IgD-negative memory B cell (primary cell): ENCODE measurements around the gene PGM3. TPM values are rescaled to one million over a fixed set of nuclear protein-coding genes. Genes with fewer than 3 reads are reported as not detected.

Experiments
- polyA plus RNA-seq: library from polyadenylated mRNA; unstranded; fragments of 300-500 nt; fragmentation: Illumina TruSeq; gene quantifications from one replicate; pipeline ENCODE4 v1.2.3, GENCODE V29; 2021

Gene PGM3
- polyA plus RNA-seq, 1 donor from 2014 or later, result 11.6 TPM

Other genes starting within 250 kb of the PGM3 start
- 6.2 TPM for gene UBE3D, start 127.4 kb downstream of the PGM3 start, polyA plus RNA-seq
- gene DOP1A, start 125.6 kb downstream of the PGM3 start, polyA plus RNA-seq, result 4.9 TPM
- gene RWDD2A, start 92 bp upstream of the PGM3 start, polyA plus RNA-seq, result 1.8 TPM
- gene ME1, start 237.8 kb upstream of the PGM3 start, polyA plus RNA-seq, result not detected